HG03039 (cell line): ENCODE data around the gene PXK.
"Not testable (repeated sequence)": the region's sequence is repeated elsewhere in the genome, so short reads cannot be mapped to it uniquely, and the experiment has no call there.

Source experiments
- ATAC-seq: cut with Tn5 transposase; IDR thresholded peaks from one replicate; pipeline ENCODE4 v1.9.1; 2021; ENCODE audit warnings: mild to moderate bottlenecking, moderate library complexity; ENCODE audit not compliant: unreplicated experiment

The PXK gene

GRCh38 chr3:58332575-58333188, at the start of gene PXK:
Gene PXK (plus strand): TSS chr3:58332892. CDS start chr3:58332989, 97 bp downstream.
- ATAC-seq, result peak; percentile 90

- no peak for ATAC-seq
Measured at GRCh38 chr3:58285334-58285733, 47.4 kb upstream of the PXK start.

GRCh38 chr3:58287354-58287753, 45.3 kb upstream of the PXK start:
- ATAC-seq, result no peak

- ATAC-seq, result no peak
Measured at GRCh38 chr3:58288011-58288728, 44.5 kb upstream of the PXK start.

- not testable (repeated sequence) for ATAC-seq
Measured at GRCh38 chr3:58288964-58289613, 43.6 kb upstream of the PXK start.

GRCh38 chr3:58290446-58290845, 42.2 kb upstream of the PXK start:
- not testable (repeated sequence) for ATAC-seq

- no peak for ATAC-seq
Measured at GRCh38 chr3:58291671-58292338, 40.9 kb upstream of the PXK start.

- ATAC-seq, result no peak
Measured at GRCh38 chr3:58292866-58293265, 39.8 kb upstream of the PXK start.

- no peak for ATAC-seq
Measured at GRCh38 chr3:58293516-58293915, 39.2 kb upstream of the PXK start.

GRCh38 chr3:58296269-58296668, 36.4 kb upstream of the PXK start:
- ATAC-seq, result no peak

GRCh38 chr3:58296843-58297242, 35.8 kb upstream of the PXK start:
- ATAC-seq, result no peak

- ATAC-seq, result no peak
Measured at GRCh38 chr3:58298190-58298589, 34.5 kb upstream of the PXK start.

- ATAC-seq, result no peak
Measured at GRCh38 chr3:58299075-58299474, 33.6 kb upstream of the PXK start.

- ATAC-seq, result no peak
Measured at GRCh38 chr3:58299839-58300516, 32.7 kb upstream of the PXK start.

- ATAC-seq, result peak; percentile 84
Measured at GRCh38 chr3:58305882-58306711, 26.6 kb upstream of the PXK start, which contains the start of the genes HTD2 and RPP14. Gene HTD2 (plus strand): TSS chr3:58306520. CDS start chr3:58317614, 11,094 bp downstream. Gene RPP14 (plus strand): TSS chr3:58306245. CDS start chr3:58310330, 4,085 bp downstream.

GRCh38 chr3:58307639-58308215, 25.0 kb upstream of the PXK start:
- ATAC-seq, result no peak

- ATAC-seq, result no peak
Measured at GRCh38 chr3:58308728-58309127, 24.0 kb upstream of the PXK start.

- ATAC-seq, result no peak
Measured at GRCh38 chr3:58317811-58318210, 14.9 kb upstream of the PXK start.

GRCh38 chr3:58321791-58322190, 10.9 kb upstream of the PXK start:
- no peak for ATAC-seq

- no peak for ATAC-seq
Measured at GRCh38 chr3:58322793-58323192, 9.9 kb upstream of the PXK start.
